Measurements from ENCODE around the gene IL25.
"Not testable (repeated sequence)": the region's sequence is repeated elsewhere in the genome, so short reads cannot be mapped to it uniquely, and the experiment has no call there.

IL25 gene

GRCh38 chr14:23372509-23372908 lies at the start of gene IL25:
Gene IL25, plus strand, starts transcription at chr14:23372809.
- Histone ChIP-seq H3K4me1 (peaks cover 15 to 21% (median 19%) of the 10 kb centered on the region in 10 experiments; a peak in 19 of 20 replicates), H3K36me3 (no peaks in the 10 kb centered on the region), H3K27ac (no peak within 1 kb of the TSS), H3K4me3 (no peak within 1 kb of the TSS), H3K9ac (no peak within 1 kb of the TSS), H3K4me2 (no peak within 1 kb of the TSS), H4K20me1 (0 out of 22 replicates have a peak, but pooled peaks cover 0 to 4% (median 0%) of the 10 kb centered on the region in 11 experiments), H3K9me3 (replicated peaks in 1 of 11) (no peaks in the 10 kb centered on the region), H3K27me3 (no peaks in the 10 kb centered on the region; a peak in 1 of 22 replicates)
- TF ChIP-seq Cebpa-rat (IDR thresholded peaks at IDR 0.05): no peak

DNA sequence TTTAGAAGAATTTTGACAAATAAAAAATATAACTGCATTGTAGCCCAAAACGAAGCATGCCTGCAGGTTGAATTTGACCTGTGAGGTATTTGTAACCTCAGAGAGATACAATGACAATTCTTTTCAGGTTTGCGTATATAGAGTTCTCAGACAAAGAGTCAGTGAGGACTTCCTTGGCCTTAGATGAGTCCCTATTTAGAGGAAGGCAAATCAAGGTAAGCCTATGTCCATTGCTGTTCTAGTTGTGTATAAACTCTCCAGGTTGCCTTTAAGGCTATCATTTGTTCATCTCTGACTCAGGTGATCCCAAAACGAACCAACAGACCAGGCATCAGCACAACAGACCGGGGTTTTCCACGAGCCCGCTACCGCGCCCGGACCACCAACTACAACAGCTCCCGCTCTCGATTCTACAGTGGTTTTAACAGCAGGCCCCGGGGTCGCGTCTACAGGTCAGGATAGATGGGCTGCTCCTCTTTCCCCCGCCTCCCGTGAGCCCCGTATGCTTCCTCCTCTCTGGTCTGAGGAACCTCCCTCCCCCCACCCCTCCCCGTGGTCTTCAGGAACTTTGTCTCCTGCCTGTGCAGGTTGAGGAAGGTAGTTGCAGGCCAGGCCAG lies 48.7 kb upstream of the IL25 start:
- no peaks in the 10 kb centered on the region for H3K27me3 ChIP-seq
- H3K27ac ChIP-seq: 0 out of 22 replicates have a peak overlapping the region, but pooled peaks of 1 of the 11 experiments have one; percentile 11
- peak overlapping the region in 8 of 11 experiments; percentile 34 to 99 (median 99); a peak in 14 of 22 replicates for H3K9ac ChIP-seq
- H3K4me3 ChIP-seq: peak overlapping the region in 6 of 10 experiments; percentile 35 to 94 (median 88); a peak in 8 of 20 replicates
- peaks cover 44 to 58% (median 53%) of the 10 kb centered on the region in 11 experiments for H3K36me3 ChIP-seq
- H3K4me2 ChIP-seq: peak overlapping the region; percentile 83 to 99 (median 96); a peak in 21 of 22 replicates
- peaks cover 0 to 6% (median 0%) of the 10 kb centered on the region in 11 experiments; a peak in 2 of 22 replicates for H3K9me3 ChIP-seq (replicated peaks in 1 of 11)
- no peak for TF ChIP-seq Cebpa-rat (IDR thresholded peaks at IDR 0.05)
- peaks cover 29 to 42% (median 33%) of the 10 kb centered on the region in 10 experiments for H3K4me1 ChIP-seq
- H4K20me1 ChIP-seq: peaks cover 27 to 55% (median 47%) of the 10 kb centered on the region in 11 experiments; a peak in 20 of 22 replicates

DNA sequence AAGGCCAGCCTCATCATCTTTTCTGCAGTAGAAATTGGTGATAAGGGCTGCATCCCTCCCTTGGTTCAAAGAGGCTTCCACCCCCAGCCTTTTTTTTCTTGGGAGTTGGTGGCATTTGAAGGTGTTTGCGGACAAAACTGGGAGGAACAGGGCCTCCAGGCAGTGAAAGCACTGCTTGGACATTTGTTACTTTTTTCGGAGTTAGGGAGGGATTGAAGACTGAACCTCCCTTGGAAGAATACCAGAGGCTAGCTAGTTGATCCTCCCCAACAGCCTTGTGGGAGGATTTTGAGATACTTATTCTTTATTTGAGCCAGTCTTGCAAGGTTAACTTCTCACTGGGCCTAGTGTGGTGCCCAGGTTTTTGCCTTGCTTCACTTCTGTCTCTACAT lies 48.2 kb upstream of the IL25 start:
- Histone ChIP-seq H3K4me2 (peak overlapping the region in 9 of 11 experiments; percentile 83 to 98 (median 96); a peak in 14 of 22 replicates), H4K20me1 (peaks cover 27 to 55% (median 47%) of the 10 kb centered on the region in 11 experiments; a peak in 20 of 22 replicates), H3K9ac (peak overlapping the region in 9 of 11 experiments; percentile 26 to 99 (median 43); a peak in 13 of 22 replicates), H3K27ac (0 out of 22 replicates have a peak overlapping the region, but pooled peaks of 1 of the 11 experiments have one; percentile 11), H3K4me3 (peak overlapping the region in 1 of 10 experiments; percentile 94; a peak in 1 of 20 replicates), H3K36me3 (peaks cover 40 to 53% (median 49%) of the 10 kb centered on the region in 11 experiments), H3K27me3 (no peaks in the 10 kb centered on the region), H3K4me1 (peaks cover 31 to 46% (median 33%) of the 10 kb centered on the region in 10 experiments), H3K9me3 (replicated peaks in 1 of 11) (peaks cover 0 to 6% (median 0%) of the 10 kb centered on the region in 11 experiments; a peak in 2 of 22 replicates)
- TF ChIP-seq Cebpa-rat (IDR thresholded peaks at IDR 0.05): no peak

- peak overlapping the region in 5 of 11 experiments; percentile 86 to 98 (median 96); a peak in 5 of 22 replicates for H3K4me2 ChIP-seq
- no peaks in the 10 kb centered on the region for H3K27me3 ChIP-seq
- H3K9me3 ChIP-seq (replicated peaks in 1 of 11): peaks cover 0 to 4% (median 0%) of the 10 kb centered on the region in 11 experiments; a peak in 2 of 22 replicates
- H3K36me3 ChIP-seq: peaks cover 35 to 49% (median 45%) of the 10 kb centered on the region in 11 experiments
- H4K20me1 ChIP-seq: peaks cover 27 to 55% (median 47%) of the 10 kb centered on the region in 11 experiments; a peak in 20 of 22 replicates
- 0 out of 22 replicates have a peak overlapping the region, but pooled peaks of 1 of the 11 experiments have one; percentile 11 for H3K27ac ChIP-seq
- peaks cover 31 to 44% (median 31%) of the 10 kb centered on the region in 10 experiments for H3K4me1 ChIP-seq
- peak overlapping the region in 7 of 11 experiments; percentile 26 to 99 (median 45); a peak in 9 of 22 replicates for H3K9ac ChIP-seq
- no peak for TF ChIP-seq Cebpa-rat (IDR thresholded peaks at IDR 0.05)
- H3K4me3 ChIP-seq: no peak overlapping the region
Measured at GRCh38 chr14:23324993-23325392, 47.6 kb upstream of the IL25 start.

- H4K20me1 ChIP-seq: peaks cover 27 to 55% (median 47%) of the 10 kb centered on the region in 11 experiments; a peak in 20 of 22 replicates
- H3K9ac ChIP-seq; H3K27ac ChIP-seq; H3K4me3 ChIP-seq; H3K4me2 ChIP-seq; H3K27me3 ChIP-seq; H3K9me3 ChIP-seq (replicated peaks in 1 of 11): not testable (repeated sequence)
- H3K4me1 ChIP-seq: peaks cover 23 to 37% (median 25%) of the 10 kb centered on the region in 10 experiments
- H3K36me3 ChIP-seq: peaks cover 34 to 45% (median 42%) of the 10 kb centered on the region in 11 experiments
Measured at GRCh38 chr14:23325746-23326145, 46.9 kb upstream of the IL25 start.

GRCh38 chr14:23326491-23327332 lies 45.9 kb upstream of the IL25 start:
- no peak for TF ChIP-seq Cebpa-rat (IDR thresholded peaks at IDR 0.05)
- H3K9ac ChIP-seq: peak overlapping the region in 3 of 11 experiments; percentile 7 to 23 (median 21); a peak in 1 of 22 replicates
- no peak overlapping the region for H3K27ac ChIP-seq

GRCh38 chr14:23327947-23328744 lies 44.5 kb upstream of the IL25 start:
- Histone ChIP-seq H3K4me2 (no peak overlapping the region), H3K27me3 (no peaks in the 10 kb centered on the region), H3K4me1 (peaks cover 18 to 32% (median 19%) of the 10 kb centered on the region in 10 experiments), H3K27ac (no peak overlapping the region), H3K36me3 (peaks cover 30 to 39% (median 35%) of the 10 kb centered on the region in 11 experiments), H3K9ac (no peak overlapping the region), H4K20me1 (peaks cover 19 to 43% (median 37%) of the 10 kb centered on the region in 11 experiments; a peak in 20 of 22 replicates), H3K4me3 (no peak overlapping the region), H3K9me3 (replicated peaks in 1 of 11) (no peaks in the 10 kb centered on the region)
- no peak for TF ChIP-seq Cebpa-rat (IDR thresholded peaks at IDR 0.05)

More at GRCh38 chr14:23326491-23327332, 45.9 kb upstream of the IL25 start:
- Histone ChIP-seq H3K4me2 (no peak overlapping the region), H4K20me1 (peaks cover 27 to 55% (median 47%) of the 10 kb centered on the region in 11 experiments; a peak in 20 of 22 replicates), H3K4me1 (peaks cover 23 to 37% (median 25%) of the 10 kb centered on the region in 10 experiments), H3K9me3 (replicated peaks in 1 of 11) (no peaks in the 10 kb centered on the region), H3K4me3 (no peak overlapping the region), H3K27me3 (no peaks in the 10 kb centered on the region), H3K36me3 (peaks cover 34 to 45% (median 42%) of the 10 kb centered on the region in 11 experiments)

- H3K4me1 ChIP-seq: no peaks in the 10 kb centered on the region
- H3K27ac ChIP-seq: no peak overlapping the region
- H3K9me3 ChIP-seq (replicated peaks in 1 of 11): peaks cover 20 to 41% (median 31%) of the 10 kb centered on the region in 11 experiments
- TF ChIP-seq Cebpa-rat (IDR thresholded peaks at IDR 0.05): no peak
- no peak overlapping the region for H3K4me3 ChIP-seq
- no peaks in the 10 kb centered on the region for H3K36me3 ChIP-seq
- H3K4me2 ChIP-seq: no peak overlapping the region
- H3K27me3 ChIP-seq: no peaks in the 10 kb centered on the region
- no peaks in the 10 kb centered on the region for H4K20me1 ChIP-seq
- H3K9ac ChIP-seq: no peak overlapping the region
Measured at GRCh38 chr14:23335623-23336022, 37.0 kb upstream of the IL25 start.
